Measurements from ENCODE around the gene CSNK1D.

CSNK1D gene

GRCh38 chr17:82277851-82278250, 4.4 kb upstream of the CSNK1D start:
- Histone ChIP-seq H3K4me2 (ENCODE audit: insufficient read depth, low read length) (no peak overlapping the region), H3K4me1 (ENCODE audit: insufficient read depth, low read length) (peaks cover 10% of the 10 kb centered on the region), H2AFZ (ENCODE audit: low read depth, low read length) (no peak overlapping the region), H4K20me1 (ENCODE audit: insufficient read depth, low read length) (no peaks in the 10 kb centered on the region), H3K36me3 (ENCODE audit: insufficient read depth, low read length) (no peaks in the 10 kb centered on the region), H3K4me3 (ENCODE audit: low read depth in 1 of 2, low read length in 2 of 2) (no peak overlapping the region), H3K9me3 (ENCODE audit: insufficient read depth, low read length, severe bottlenecking) (no peaks in the 10 kb centered on the region), H3K9ac (ENCODE audit: low read depth, low read length) (no peak overlapping the region), H3K27ac (ENCODE audit: low read length) (no peak overlapping the region), H3K27me3 (ENCODE audit: insufficient read depth, low read length, poor library complexity) (no peaks in the 10 kb centered on the region), H3K79me2 (ENCODE audit: insufficient read depth, low read length) (peaks cover 6% of the 10 kb centered on the region)
- DNase-seq (no peak), ATAC-seq (ENCODE audit: insufficient read depth, low read depth) (no peak)
- TF ChIP-seq CTCF (IDR thresholded peaks at IDR 0.05; ENCODE audit: borderline replicate concordance, extremely low read depth, low read length, poor library complexity, severe bottlenecking) (no peak), EZH2 (IDR thresholded peaks at IDR 0.05; ENCODE audit: borderline replicate concordance, low read depth, low read length, severe bottlenecking) (no peak)

DNA sequence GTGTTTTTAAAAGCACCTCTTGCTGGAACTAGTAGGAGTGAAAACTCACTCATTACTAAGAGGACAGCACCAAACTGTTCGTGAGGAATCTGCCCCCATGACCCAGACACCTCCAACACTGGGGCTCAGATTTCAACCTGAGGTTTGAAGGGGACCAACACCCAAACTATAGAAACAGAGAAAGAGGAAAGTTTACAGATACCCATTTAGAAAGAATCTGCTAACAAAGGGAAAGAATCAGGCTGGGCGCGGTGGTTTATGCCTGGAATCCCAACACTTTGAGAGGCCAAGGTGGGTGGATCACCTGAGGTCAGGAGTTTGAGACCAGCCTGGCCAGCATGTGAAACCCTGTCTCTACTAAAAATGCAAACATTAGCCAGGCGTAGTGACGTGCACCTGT, 3.4 kb upstream of the CSNK1D start:
- no peak overlapping the region for H3K27ac ChIP-seq (ENCODE audit: low read length)
- H3K4me1 ChIP-seq (ENCODE audit: insufficient read depth, low read length) = peaks cover 17% of the 10 kb centered on the region
- no peak overlapping the region for H3K9ac ChIP-seq (ENCODE audit: low read depth, low read length)

GRCh38 chr17:82275326-82275725, 1.8 kb upstream of the CSNK1D start:
- Histone ChIP-seq H3K27ac (ENCODE audit: low read length) (no peak overlapping the region), H3K36me3 (ENCODE audit: insufficient read depth, low read length) (peaks cover 23% of the 10 kb centered on the region), H3K4me1 (ENCODE audit: insufficient read depth, low read length) (peaks cover 32% of the 10 kb centered on the region), H4K20me1 (ENCODE audit: insufficient read depth, low read length) (peaks cover 23% of the 10 kb centered on the region), H3K79me2 (ENCODE audit: insufficient read depth, low read length) (peaks cover 31% of the 10 kb centered on the region), H3K9me3 (ENCODE audit: insufficient read depth, low read length, severe bottlenecking) (no peaks in the 10 kb centered on the region), H3K27me3 (ENCODE audit: insufficient read depth, low read length, poor library complexity) (no peaks in the 10 kb centered on the region), H3K4me2 (ENCODE audit: insufficient read depth, low read length) (no peak overlapping the region), H3K9ac (ENCODE audit: low read depth, low read length) (0 out of 2 replicates have a peak overlapping the region, but pooled peaks have one; percentile 4), H3K4me3 (ENCODE audit: low read depth in 1 of 2, low read length in 2 of 2) (no peak overlapping the region), H2AFZ (ENCODE audit: low read depth, low read length) (no peak overlapping the region)
- TF ChIP-seq EZH2 (IDR thresholded peaks at IDR 0.05; ENCODE audit: borderline replicate concordance, low read depth, low read length, severe bottlenecking) = no peak
- DNase-seq (no peak), ATAC-seq (ENCODE audit: insufficient read depth, low read depth) (no peak)

More for the DNA sequence above, 3.4 kb upstream of the CSNK1D start:
- Histone ChIP-seq H2AFZ (ENCODE audit: low read depth, low read length) (no peak overlapping the region), H3K36me3 (ENCODE audit: insufficient read depth, low read length) (peaks cover 7% of the 10 kb centered on the region), H4K20me1 (ENCODE audit: insufficient read depth, low read length) (peaks cover 7% of the 10 kb centered on the region), H3K27me3 (ENCODE audit: insufficient read depth, low read length, poor library complexity) (no peaks in the 10 kb centered on the region), H3K4me3 (ENCODE audit: low read depth in 1 of 2, low read length in 2 of 2) (no peak overlapping the region), H3K4me2 (ENCODE audit: insufficient read depth, low read length) (no peak overlapping the region), H3K79me2 (ENCODE audit: insufficient read depth, low read length) (peaks cover 15% of the 10 kb centered on the region), H3K9me3 (ENCODE audit: insufficient read depth, low read length, severe bottlenecking) (no peaks in the 10 kb centered on the region)
- DNase-seq (no peak), ATAC-seq (ENCODE audit: insufficient read depth, low read depth) (no peak)
- TF ChIP-seq CTCF (IDR thresholded peaks at IDR 0.05; ENCODE audit: borderline replicate concordance, extremely low read depth, low read length, poor library complexity, severe bottlenecking) (no peak), EZH2 (IDR thresholded peaks at IDR 0.05; ENCODE audit: borderline replicate concordance, low read depth, low read length, severe bottlenecking) (no peak)

GRCh38 chr17:82274134-82275020, 877 bp upstream of the CSNK1D start:
- H3K9me3 ChIP-seq (ENCODE audit: insufficient read depth, low read length, severe bottlenecking) = no peaks in the 10 kb centered on the region
- TF ChIP-seq EZH2 (IDR thresholded peaks at IDR 0.05; ENCODE audit: borderline replicate concordance, low read depth, low read length, severe bottlenecking) = no peak
- TF ChIP-seq CTCF (IDR thresholded peaks at IDR 0.05; ENCODE audit: borderline replicate concordance, extremely low read depth, low read length, poor library complexity, severe bottlenecking) = no peak
- peaks cover 33% of the 10 kb centered on the region for H4K20me1 ChIP-seq (ENCODE audit: insufficient read depth, low read length)
- H3K4me1 ChIP-seq (ENCODE audit: insufficient read depth, low read length) = peaks cover 42% of the 10 kb centered on the region
- no peak for ATAC-seq (ENCODE audit: insufficient read depth, low read depth)
- no peak for DNase-seq
- H3K27me3 ChIP-seq (ENCODE audit: insufficient read depth, low read length, poor library complexity) = no peaks in the 10 kb centered on the region
- peaks cover 32% of the 10 kb centered on the region for H3K36me3 ChIP-seq (ENCODE audit: insufficient read depth, low read length)
- peak overlapping the region; percentile 86 for H3K9ac ChIP-seq (ENCODE audit: low read depth, low read length)
- peaks cover 41% of the 10 kb centered on the region for H3K79me2 ChIP-seq (ENCODE audit: insufficient read depth, low read length)
- peak overlapping the region in 1 of 2 experiments; percentile 75; a peak in 2 of 4 replicates for H3K4me3 ChIP-seq (ENCODE audit: low read depth in 1 of 2, low read length in 2 of 2)
- H2AFZ ChIP-seq (ENCODE audit: low read depth, low read length) = peak overlapping the region; percentile 75; the same call in 1 of the 2 replicates
- peak overlapping the region; percentile 98 for H3K4me2 ChIP-seq (ENCODE audit: insufficient read depth, low read length)
- H3K27ac ChIP-seq (ENCODE audit: low read length) = 0 out of 2 replicates have a peak overlapping the region, but pooled peaks have one; percentile 49
